Upper lobe of left lung (tissue), 4 donors: Measurements from ENCODE around the gene OR5AS1.
"Not testable (repeated sequence)": the region's sequence is repeated elsewhere in the genome, so short reads cannot be mapped to it uniquely, and the experiment has no call there.

ENCODE experiments used
- CTCF ChIP-seq, 6 experiments: fragments of 450-650 bp in 4 of 6; fragments of 200-600 bp in 2 of 6; sonication (generic) in 2 of 6; IDR thresholded peaks; one replicate each; pipeline ENCODE4 v1.5.1; 2016 to 2019; ENCODE audit warnings: antibody characterized with exemption in 6 of 6
- EP300 ChIP-seq, 4 donors: sonication (generic); formaldehyde crosslinking; IDR thresholded peaks; one replicate each; pipeline ENCODE4 v1.5.1; 2017; ENCODE audit warnings: antibody characterized with exemption in 4 of 4, control low read depth in 2 of 4
- POLR2AphosphoS5 ChIP-seq, 2 donors: sonication (generic); formaldehyde crosslinking; IDR thresholded peaks; one replicate each; pipeline ENCODE4 v1.5.1; 2017; ENCODE audit warnings: antibody characterized with exemption in 2 of 2

GRCh38 chr11:56058260-56058780 lies 30.9 kb downstream of the OR5AS1 start:
- not testable (repeated sequence) for TF ChIP-seq EP300, CTCF, POLR2AphosphoS5 (IDR thresholded peaks at IDR 0.05)
